Keratinocyte (primary cell): ENCODE results near the gene MT1B.

Experiments
- EZH2 ChIP-seq: IDR thresholded peaks from one replicate; pipeline ENCODE4 v1.6.1; 2012; ENCODE audit warnings: inconsistent platforms, mild to moderate bottlenecking, low read length, moderate library complexity
- TF ChIP-seq, protein P1 (sequence below), 3 experiments: IDR thresholded peaks in 1 of 3; conservative IDR thresholded peaks in 1 of 3; optimal IDR thresholded peaks in 1 of 3; 2 replicates in 2 of 3; 3 replicates in 1 of 3; pipeline versions ENCODE3 to v1.5.1; 2011; ENCODE audit warnings: low read length in 3 of 3, mild to moderate bottlenecking in 3 of 3, moderate library complexity in 2 of 3, control low read depth in 1 of 3, inconsistent platforms in 1 of 3; ENCODE audit not compliant: insufficient read depth in 2 of 3; ENCODE audit errors: extremely low read depth in 1 of 3

DNA sequence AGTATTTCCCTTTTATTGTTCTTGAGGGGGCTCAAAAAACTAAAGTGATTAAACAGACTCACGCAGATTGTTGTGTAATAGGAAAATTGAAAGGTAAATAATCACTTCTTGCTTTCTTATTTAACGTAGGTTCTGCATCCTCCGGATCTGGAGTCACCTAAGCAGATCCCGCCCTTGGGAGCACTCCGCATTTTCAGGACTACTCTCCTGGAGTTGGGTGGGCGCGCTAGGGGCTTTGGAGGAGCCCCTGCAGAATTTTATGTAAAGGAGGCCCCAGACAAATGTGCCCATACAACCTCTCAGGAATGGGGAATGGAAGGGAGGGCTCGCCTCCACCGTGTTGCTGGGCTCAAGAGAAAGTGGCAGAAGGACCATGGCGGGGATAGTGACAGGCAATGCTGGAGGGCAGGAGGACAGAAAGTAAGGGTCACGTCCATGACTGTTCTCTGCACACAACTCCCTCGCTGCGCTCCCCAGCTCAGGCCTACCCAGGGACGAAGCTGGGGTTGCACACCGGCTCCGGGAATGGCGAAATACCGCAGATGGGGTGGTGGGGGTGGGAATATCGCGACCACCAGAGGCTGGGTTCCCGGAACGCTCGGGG, 35.0 kb upstream of the MT1B start:
- TF ChIP-seq, protein P1, sequence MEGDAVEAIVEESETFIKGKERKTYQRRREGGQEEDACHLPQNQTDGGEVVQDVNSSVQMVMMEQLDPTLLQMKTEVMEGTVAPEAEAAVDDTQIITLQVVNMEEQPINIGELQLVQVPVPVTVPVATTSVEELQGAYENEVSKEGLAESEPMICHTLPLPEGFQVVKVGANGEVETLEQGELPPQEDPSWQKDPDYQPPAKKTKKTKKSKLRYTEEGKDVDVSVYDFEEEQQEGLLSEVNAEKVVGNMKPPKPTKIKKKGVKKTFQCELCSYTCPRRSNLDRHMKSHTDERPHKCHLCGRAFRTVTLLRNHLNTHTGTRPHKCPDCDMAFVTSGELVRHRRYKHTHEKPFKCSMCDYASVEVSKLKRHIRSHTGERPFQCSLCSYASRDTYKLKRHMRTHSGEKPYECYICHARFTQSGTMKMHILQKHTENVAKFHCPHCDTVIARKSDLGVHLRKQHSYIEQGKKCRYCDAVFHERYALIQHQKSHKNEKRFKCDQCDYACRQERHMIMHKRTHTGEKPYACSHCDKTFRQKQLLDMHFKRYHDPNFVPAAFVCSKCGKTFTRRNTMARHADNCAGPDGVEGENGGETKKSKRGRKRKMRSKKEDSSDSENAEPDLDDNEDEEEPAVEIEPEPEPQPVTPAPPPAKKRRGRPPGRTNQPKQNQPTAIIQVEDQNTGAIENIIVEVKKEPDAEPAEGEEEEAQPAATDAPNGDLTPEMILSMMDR (optimal IDR thresholded peaks at IDR 0.05 in 1 of 3, IDR thresholded peaks at IDR 0.05 in 1 of 3, conservative IDR thresholded peaks at IDR 0.05 in 1 of 3; ENCODE audit: extremely low read depth in 1 of 3, insufficient read depth in 2 of 3, low read length in 3 of 3): no peak
- TF ChIP-seq EZH2: no peak
